Transverse colon (tissue), 4 donors: ENCODE data around the gene COL24A1. TPM values are rescaled to one million over a fixed set of nuclear protein-coding genes. Genes with fewer than 3 reads are reported as not detected.

Experiments used
- DNase-seq: peaks from one replicate; pipeline ENCODE4 v3.0.0-alpha.2; 2019
- H3K27ac ChIP-seq, 4 donors: fragments of 200-600 bp; sonication (generic); 2 replicates each; pipeline ENCODE4 v1.5.1; 2016 to 2018; ENCODE audit warnings: inconsistent platforms in 4 of 4
- H3K27me3 ChIP-seq: fragments of 200-600 bp; sonication (generic); 2 replicates; pipeline ENCODE4 v1.5.1; 2017; ENCODE audit warnings: inconsistent platforms
- H3K36me3 ChIP-seq, 4 donors: fragments of 200-600 bp; sonication (generic); 2 replicates each; pipeline ENCODE4 v1.5.1; 2017 to 2019; ENCODE audit warnings: inconsistent platforms in 4 of 4
- H3K4me1 ChIP-seq, 4 donors: fragments of 200-600 bp; sonication (generic); 2 replicates each; pipeline ENCODE4 v1.5.1; 2017 to 2020; ENCODE audit warnings: inconsistent platforms in 4 of 4
- H3K4me3 ChIP-seq, 4 donors: fragments of 200-600 bp; sonication (generic); 1 replicate in 1 of 4; 2 replicates in 3 of 4; pipeline versions ENCODE4 v1.5.1 to v1.6.1; 2017 to 2019; ENCODE audit warnings: inconsistent platforms in 4 of 4
- H3K9me3 ChIP-seq, 2 donors: fragments of 200-600 bp; sonication (generic); 2 replicates each; pipeline ENCODE4 v1.5.1; 2017 to 2019; ENCODE audit warnings: inconsistent platforms in 2 of 2
- EP300 ChIP-seq: sonication (generic); formaldehyde crosslinking; IDR thresholded peaks from one replicate; pipeline ENCODE4 v1.6.1; 2017; ENCODE audit warnings: antibody characterized with exemption, low read depth
- POLR2A ChIP-seq: fragments of 450-650 bp; IDR thresholded peaks from one replicate; pipeline ENCODE4 v1.6.1; 2016; ENCODE audit warnings: antibody characterized with exemption, mild to moderate bottlenecking, moderate library complexity
- POLR2AphosphoS5 ChIP-seq, 3 donors: sonication (generic); formaldehyde crosslinking; IDR thresholded peaks; one replicate each; pipeline ENCODE4 v1.6.1; 2016; ENCODE audit warnings: antibody characterized with exemption in 3 of 3
- WGBS, 2 donors: methylation state at CpG; one replicate each; pipeline ENCODE4 v1.1.5; 2018; ENCODE audit warnings: low coverage in 1 of 2; 5-methylcytosine and 5-hydroxymethylcytosine counted together
- in situ Hi-C, 4 donors: fragments of 200-750 bp; cut with MboI; loops; one replicate each; pipeline versions ENCODE4 v1.15.0 to v1.15.1; 2017; ENCODE audit warnings: low sequenced_read_pairs in 3 of 4, low pct_ligation_motif_present in 1 of 4, low pct_unique_long_range_greater_than_20kb in 1 of 4
- intact Hi-C: fragments of 100-400 bp; cut with DNase I; formaldehyde crosslinking; loops from one replicate; pipeline ENCODE4 v1.15.1; 2023; ENCODE audit warnings: low total_unique reads
- total RNA-seq, 4 donors: library from RNA; depleted of rRNA; stranded (reverse); fragments of >200 nt; gene quantifications; one replicate each; pipeline ENCODE4 v1.1.0, GENCODE V29; 2016
- TF ChIP-seq, protein P1 (sequence below), 5 experiments: fragments of 200-600 bp in 3 of 5; fragments of 450-650 bp in 2 of 5; sonication (generic) in 3 of 5; IDR thresholded peaks; 1 replicate in 2 of 5; 2 replicates in 3 of 5; pipeline ENCODE4 v1.5.1; 2016 to 2017; ENCODE audit warnings: antibody characterized with exemption in 5 of 5, inconsistent platforms in 3 of 5, mild to moderate bottlenecking in 2 of 5, moderate library complexity in 1 of 5

The COL24A1 gene
- total RNA-seq, 4 donors from 2014 or later: 0.68 to 1.2 (median 0.93) TPM

DNA sequence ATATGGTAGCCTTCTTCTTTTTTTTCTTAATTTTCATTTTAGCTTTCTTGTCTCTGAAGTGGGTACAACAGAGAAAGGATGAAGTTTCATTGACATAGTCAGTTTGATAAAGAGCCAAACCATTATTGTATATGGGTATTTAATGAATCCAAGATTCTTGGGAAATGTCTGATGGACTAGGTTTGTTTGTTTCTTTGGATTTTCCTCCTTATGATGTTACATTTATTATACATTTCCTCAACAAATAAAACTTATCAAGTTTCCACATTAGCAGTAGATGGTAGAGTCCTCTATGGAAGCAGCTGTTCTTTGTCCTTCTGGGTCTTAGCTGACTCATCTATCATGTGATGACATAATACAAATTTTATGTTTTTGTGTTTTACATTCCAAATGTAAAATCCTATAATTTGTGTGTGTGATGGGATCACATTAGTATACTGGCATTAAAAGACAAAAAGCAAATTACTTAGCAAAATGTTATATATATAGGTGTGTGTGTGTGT, 6.0 kb downstream of the COL24A1 start:
- no peak overlapping the region for H3K27ac ChIP-seq
- intact Hi-C loops (no loop called here), in situ Hi-C loops (loop anchor here in 1 of 4 donors (25.0 kb wide), 1 partner anchor 838 kb away; no protein-coding TSS in a partner anchor)
- no peak for DNase-seq
- no peaks in the 10 kb centered on the region for H3K36me3 ChIP-seq
- peaks cover 3 to 13% (median 8%) of the 10 kb centered on the region in 4 donors for H3K4me1 ChIP-seq
- H3K9me3 ChIP-seq: no peaks in the 10 kb centered on the region
- H3K27me3 ChIP-seq: peaks cover 17% of the 10 kb centered on the region
- H3K4me3 ChIP-seq: no peak overlapping the region
- TF ChIP-seq, protein P1, sequence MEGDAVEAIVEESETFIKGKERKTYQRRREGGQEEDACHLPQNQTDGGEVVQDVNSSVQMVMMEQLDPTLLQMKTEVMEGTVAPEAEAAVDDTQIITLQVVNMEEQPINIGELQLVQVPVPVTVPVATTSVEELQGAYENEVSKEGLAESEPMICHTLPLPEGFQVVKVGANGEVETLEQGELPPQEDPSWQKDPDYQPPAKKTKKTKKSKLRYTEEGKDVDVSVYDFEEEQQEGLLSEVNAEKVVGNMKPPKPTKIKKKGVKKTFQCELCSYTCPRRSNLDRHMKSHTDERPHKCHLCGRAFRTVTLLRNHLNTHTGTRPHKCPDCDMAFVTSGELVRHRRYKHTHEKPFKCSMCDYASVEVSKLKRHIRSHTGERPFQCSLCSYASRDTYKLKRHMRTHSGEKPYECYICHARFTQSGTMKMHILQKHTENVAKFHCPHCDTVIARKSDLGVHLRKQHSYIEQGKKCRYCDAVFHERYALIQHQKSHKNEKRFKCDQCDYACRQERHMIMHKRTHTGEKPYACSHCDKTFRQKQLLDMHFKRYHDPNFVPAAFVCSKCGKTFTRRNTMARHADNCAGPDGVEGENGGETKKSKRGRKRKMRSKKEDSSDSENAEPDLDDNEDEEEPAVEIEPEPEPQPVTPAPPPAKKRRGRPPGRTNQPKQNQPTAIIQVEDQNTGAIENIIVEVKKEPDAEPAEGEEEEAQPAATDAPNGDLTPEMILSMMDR (IDR thresholded peaks at IDR 0.05): no peak
- TF ChIP-seq EP300 (no peak), POLR2AphosphoS5 (IDR thresholded peaks at IDR 0.05) (no peak), POLR2A (no peak)

DNA sequence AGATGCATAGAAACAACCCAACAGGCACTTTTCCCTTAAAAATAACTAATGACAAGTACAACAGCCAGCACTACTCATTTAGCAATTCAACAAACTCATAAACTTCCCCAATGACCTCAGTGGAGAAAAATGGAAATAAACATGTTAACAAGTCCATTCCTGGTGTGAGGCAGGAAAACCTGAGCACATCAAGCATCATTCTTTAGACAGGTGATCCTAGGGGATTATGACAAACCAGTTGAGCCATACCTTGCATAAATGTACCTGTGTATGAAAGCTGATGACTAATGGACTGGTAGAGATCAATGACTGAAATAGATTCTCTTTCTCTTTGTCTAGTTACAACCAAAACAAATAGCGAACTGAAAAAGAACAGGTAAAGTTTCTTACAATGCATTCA, 7.0 kb downstream of the COL24A1 start:
- intact Hi-C loops (no loop called here), in situ Hi-C loops (no loop called here)
- no peak for DNase-seq
- TF ChIP-seq POLR2AphosphoS5 (IDR thresholded peaks at IDR 0.05) (no peak), POLR2A (no peak), EP300 (no peak)
- TF ChIP-seq, protein P1 (IDR thresholded peaks at IDR 0.05): no peak
- Histone ChIP-seq H3K27me3 (peaks cover 7% of the 10 kb centered on the region), H3K9me3 (no peaks in the 10 kb centered on the region), H3K4me1 (peaks cover 0 to 3% (median 0%) of the 10 kb centered on the region in 4 donors), H3K4me3 (no peak overlapping the region), H3K36me3 (no peaks in the 10 kb centered on the region), H3K27ac (no peak overlapping the region)
- 84 to 89% methylated on average over 1 of the region's 1 CpG for WGBS, 2 donors

DNA sequence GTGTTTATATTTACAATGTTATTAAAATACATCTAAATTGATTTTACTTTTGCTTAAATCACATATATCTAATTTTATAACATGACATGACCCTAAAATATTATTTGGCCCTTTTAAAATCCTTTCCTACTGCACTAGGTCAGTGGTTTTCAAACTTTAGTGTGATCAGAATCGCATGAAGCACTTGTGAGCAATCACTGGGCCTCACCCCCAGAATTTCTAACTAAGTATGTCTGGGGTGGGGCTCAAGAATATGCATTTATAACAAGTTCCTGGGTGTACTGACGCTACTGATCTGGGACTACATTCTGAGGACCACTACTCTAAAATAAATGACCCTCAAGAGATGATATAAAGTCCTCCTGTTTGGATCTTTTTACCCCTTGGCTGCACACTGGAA, 8.8 kb downstream of the COL24A1 start:
- Histone ChIP-seq H3K27ac (no peak overlapping the region), H3K27me3 (no peaks in the 10 kb centered on the region), H3K9me3 (no peaks in the 10 kb centered on the region), H3K36me3 (no peaks in the 10 kb centered on the region), H3K4me3 (no peak overlapping the region), H3K4me1 (no peaks in the 10 kb centered on the region)
- WGBS, 2 donors: 62 to 77% methylated on average over 2 of the region's 2 CpGs
- intact Hi-C loops (no loop called here), in situ Hi-C loops (no loop called here)
- TF ChIP-seq, protein P1 (IDR thresholded peaks at IDR 0.05): no peak
- TF ChIP-seq POLR2A (no peak), POLR2AphosphoS5 (IDR thresholded peaks at IDR 0.05) (no peak), EP300 (no peak)
- DNase-seq: no peak

DNA sequence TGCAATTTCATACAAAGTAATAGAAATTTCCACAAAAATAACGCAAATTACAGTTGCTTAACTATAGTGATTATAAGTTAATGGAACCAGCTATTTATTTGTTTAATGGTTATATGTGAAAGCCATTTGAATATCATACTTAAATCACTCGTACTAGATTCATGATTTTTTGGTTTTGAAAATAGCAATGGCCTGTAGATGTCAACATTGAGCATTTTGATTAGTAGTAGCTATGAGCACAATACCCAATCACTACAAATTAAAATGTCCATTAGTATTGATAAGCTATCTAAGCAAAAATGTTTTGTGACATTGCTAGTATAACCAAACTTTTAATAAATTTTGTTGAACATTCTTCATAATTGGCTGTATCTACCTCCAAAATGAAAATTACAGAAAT, 10.0 kb downstream of the COL24A1 start:
- Histone ChIP-seq H3K9me3 (no peaks in the 10 kb centered on the region), H3K27me3 (no peaks in the 10 kb centered on the region), H3K4me3 (no peak overlapping the region), H3K36me3 (no peaks in the 10 kb centered on the region), H3K27ac (no peak overlapping the region), H3K4me1 (no peaks in the 10 kb centered on the region)
- 65 to 77% methylated on average over 2 of the region's 2 CpGs for WGBS, 2 donors
- no peak for DNase-seq
- intact Hi-C loops: no loop called here
- TF ChIP-seq POLR2A (no peak), EP300 (no peak), POLR2AphosphoS5 (IDR thresholded peaks at IDR 0.05) (no peak)
- TF ChIP-seq, protein P1 (IDR thresholded peaks at IDR 0.05): no peak
- in situ Hi-C loops: no loop called here
